Smooth muscle cell (in vitro differentiated cells): Measurements from ENCODE around the gene EDIL3. TPM values are rescaled to one million over a fixed set of nuclear protein-coding genes. Genes with fewer than 3 reads are reported as not detected.

Source experiments
- DNase-seq: peaks from one replicate; lab custom pipeline; 2025; ENCODE audit not compliant: unreplicated experiment; lab: John Stamatoyannopoulos, UW
- H2AFZ ChIP-seq: fragments of 200-600 bp; sonication (generic); 2 replicates; pipeline ENCODE4 v1.6.0; 2016; ENCODE audit warnings: antibody characterized with exemption, low read depth, mild to moderate bottlenecking
- H3F3A ChIP-seq: fragments of 200-600 bp; sonication (generic); 2 replicates; pipeline ENCODE4 v1.6.0; 2017; ENCODE audit warnings: antibody characterized with exemption, low read depth
- H3K27ac ChIP-seq: fragments of 200-600 bp; sonication (generic); 2 replicates; pipeline ENCODE4 v1.5.1; 2016; ENCODE audit warnings: low read depth, mild to moderate bottlenecking
- H3K27me3 ChIP-seq: fragments of 200-600 bp; sonication (generic); 2 replicates; pipeline ENCODE4 v1.6.1; 2016; ENCODE audit warnings: low read depth, mild to moderate bottlenecking
- H3K36me3 ChIP-seq: fragments of 200-600 bp; sonication (generic); 2 replicates; pipeline ENCODE4 v1.5.1; 2016; ENCODE audit warnings: low read depth
- H3K4me1 ChIP-seq: fragments of 200-600 bp; sonication (generic); 2 replicates; pipeline ENCODE4 v1.5.1; 2016; ENCODE audit warnings: low read depth
- H3K4me2 ChIP-seq: fragments of 200-600 bp; sonication (generic); 2 replicates; pipeline ENCODE4 v1.6.0; 2016; ENCODE audit warnings: mild to moderate bottlenecking
- H3K4me3 ChIP-seq: fragments of 200-600 bp; sonication (generic); 2 replicates; pipeline ENCODE4 v1.5.1; 2016; ENCODE audit warnings: mild to moderate bottlenecking
- H3K79me2 ChIP-seq: fragments of 200-600 bp; sonication (generic); 2 replicates; pipeline ENCODE4 v1.6.0; 2016; ENCODE audit warnings: low read depth, mild to moderate bottlenecking
- H3K9ac ChIP-seq: fragments of 200-600 bp; sonication (generic); 2 replicates; pipeline ENCODE4 v1.6.0; 2016; ENCODE audit warnings: low read depth
- H3K9me3 ChIP-seq: fragments of 200-600 bp; sonication (generic); replicated peaks from 2 replicates; pipeline ENCODE4 v1.5.1; 2016; ENCODE audit warnings: low read depth
- H4K20me1 ChIP-seq: fragments of 200-600 bp; sonication (generic); 2 replicates; pipeline ENCODE4 v1.6.0; 2016; ENCODE audit warnings: low read depth
- whole genome bisulfite sequencing: methylation state at CpG from one replicate; pipeline ENCODE4 v1.1.7; 2016; ENCODE audit warnings: low lambda C conversion rate; 5-methylcytosine and 5-hydroxymethylcytosine counted together
- polyA plus RNA-seq: library from polyadenylated mRNA; unstranded; fragments of >200 nt; fragmentation: Nextera tagmentation; extraction: Ambion mirVana; gene quantifications from 2 replicates; pipeline ENCODE4 v1.2.1, GENCODE V29; 2016
- total RNA-seq: library from RNA; depleted of rRNA; stranded (reverse); fragments of >200 nt; gene quantifications from 2 replicates; pipeline ENCODE4 v1.2.3, GENCODE V29; 2014
- TF ChIP-seq, protein P1 (sequence below): fragments of 200-600 bp; sonication (generic); IDR thresholded peaks from 2 replicates; pipeline ENCODE4 v1.5.1; 2017; ENCODE audit warnings: borderline replicate concordance, mild to moderate bottlenecking, antibody characterized with exemption; ENCODE audit not compliant: insufficient read depth, poor library complexity, severe bottlenecking

EDIL3 gene
- total and polyA plus RNA-seq, 2 experiments from 2014 or later: 98.4 to 119 TPM

DNA sequence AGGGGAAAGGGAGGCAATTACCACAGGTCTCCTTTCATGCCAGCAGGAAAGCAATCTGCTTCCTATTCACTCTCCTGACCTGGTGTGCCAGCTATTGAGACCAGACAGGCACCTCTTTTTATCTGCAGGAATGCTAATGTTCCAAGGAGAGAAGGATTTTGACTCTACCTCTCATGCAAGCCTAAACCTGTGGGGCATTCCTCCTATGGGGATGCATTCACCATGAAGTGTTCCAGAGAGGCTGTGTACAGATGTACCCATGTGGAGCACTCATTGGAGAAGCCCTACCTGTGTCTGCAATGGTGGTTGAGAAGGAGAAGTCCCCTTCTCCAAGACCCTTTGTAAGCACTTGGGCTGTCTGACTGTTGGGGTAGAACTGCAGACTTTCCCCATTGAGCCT lies 45.4 kb upstream of the EDIL3 start:
- H3K27ac ChIP-seq: no peak overlapping the region
- no peak for DNase-seq
- TF ChIP-seq, protein P1, sequence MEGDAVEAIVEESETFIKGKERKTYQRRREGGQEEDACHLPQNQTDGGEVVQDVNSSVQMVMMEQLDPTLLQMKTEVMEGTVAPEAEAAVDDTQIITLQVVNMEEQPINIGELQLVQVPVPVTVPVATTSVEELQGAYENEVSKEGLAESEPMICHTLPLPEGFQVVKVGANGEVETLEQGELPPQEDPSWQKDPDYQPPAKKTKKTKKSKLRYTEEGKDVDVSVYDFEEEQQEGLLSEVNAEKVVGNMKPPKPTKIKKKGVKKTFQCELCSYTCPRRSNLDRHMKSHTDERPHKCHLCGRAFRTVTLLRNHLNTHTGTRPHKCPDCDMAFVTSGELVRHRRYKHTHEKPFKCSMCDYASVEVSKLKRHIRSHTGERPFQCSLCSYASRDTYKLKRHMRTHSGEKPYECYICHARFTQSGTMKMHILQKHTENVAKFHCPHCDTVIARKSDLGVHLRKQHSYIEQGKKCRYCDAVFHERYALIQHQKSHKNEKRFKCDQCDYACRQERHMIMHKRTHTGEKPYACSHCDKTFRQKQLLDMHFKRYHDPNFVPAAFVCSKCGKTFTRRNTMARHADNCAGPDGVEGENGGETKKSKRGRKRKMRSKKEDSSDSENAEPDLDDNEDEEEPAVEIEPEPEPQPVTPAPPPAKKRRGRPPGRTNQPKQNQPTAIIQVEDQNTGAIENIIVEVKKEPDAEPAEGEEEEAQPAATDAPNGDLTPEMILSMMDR: no peak

DNA sequence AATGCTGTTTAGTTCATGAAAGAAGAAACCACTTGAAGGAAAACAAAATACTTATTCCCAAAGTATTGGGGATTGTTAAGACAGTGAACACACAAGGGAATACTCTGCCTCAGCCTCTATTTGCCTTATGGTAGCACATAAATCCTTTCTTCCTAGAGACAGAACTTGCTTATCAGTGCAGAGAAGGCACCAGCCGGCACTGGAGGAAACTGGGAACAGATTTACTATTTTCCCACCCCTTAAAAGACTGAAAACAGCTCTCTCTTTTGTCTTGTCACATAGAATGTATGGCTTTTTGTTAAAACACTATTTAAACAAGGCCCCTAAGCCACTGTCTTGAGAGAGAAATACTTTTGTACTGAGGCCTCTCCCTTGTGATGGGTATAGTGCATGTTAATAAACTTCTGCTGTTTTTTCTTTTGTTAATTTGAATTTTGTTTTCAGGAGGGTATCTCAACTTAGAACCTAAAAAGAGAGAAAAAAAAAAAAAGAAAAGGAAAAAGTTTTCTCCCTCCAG lies 40.7 kb upstream of the EDIL3 start:
- no peaks in the 10 kb centered on the region for H3K27me3 ChIP-seq
- H3K79me2 ChIP-seq: no peaks in the 10 kb centered on the region
- H3K4me1 ChIP-seq: peaks cover 7% of the 10 kb centered on the region
- no peak overlapping the region for H3K9ac ChIP-seq
- H3K4me3 ChIP-seq: no peak overlapping the region
- TF ChIP-seq, protein P1: no peak
- H3K27ac ChIP-seq: peak overlapping the region; percentile 16
- H3K9me3 ChIP-seq: no peaks in the 10 kb centered on the region
- no peaks in the 10 kb centered on the region for H4K20me1 ChIP-seq
- H3F3A ChIP-seq: no peaks in the 10 kb centered on the region
- 0% methylated on average over 1 of the region's 1 CpG for WGBS
- peak overlapping the region; percentile 98 for H2AFZ ChIP-seq
- H3K36me3 ChIP-seq: no peaks in the 10 kb centered on the region
- DNase-seq: no peak
- no peak overlapping the region for H3K4me2 ChIP-seq

More for the DNA sequence above, 45.4 kb upstream of the EDIL3 start:
- Histone ChIP-seq H4K20me1 (no peaks in the 10 kb centered on the region), H3K4me3 (no peak overlapping the region), H3K4me1 (peaks cover 15% of the 10 kb centered on the region), H3K4me2 (no peak overlapping the region), H3F3A (peaks cover 2% of the 10 kb centered on the region), H3K9me3 (no peaks in the 10 kb centered on the region), H3K9ac (no peak overlapping the region), H3K36me3 (no peaks in the 10 kb centered on the region), H3K27me3 (no peaks in the 10 kb centered on the region), H3K79me2 (no peaks in the 10 kb centered on the region), H2AFZ (no peak overlapping the region)

DNA sequence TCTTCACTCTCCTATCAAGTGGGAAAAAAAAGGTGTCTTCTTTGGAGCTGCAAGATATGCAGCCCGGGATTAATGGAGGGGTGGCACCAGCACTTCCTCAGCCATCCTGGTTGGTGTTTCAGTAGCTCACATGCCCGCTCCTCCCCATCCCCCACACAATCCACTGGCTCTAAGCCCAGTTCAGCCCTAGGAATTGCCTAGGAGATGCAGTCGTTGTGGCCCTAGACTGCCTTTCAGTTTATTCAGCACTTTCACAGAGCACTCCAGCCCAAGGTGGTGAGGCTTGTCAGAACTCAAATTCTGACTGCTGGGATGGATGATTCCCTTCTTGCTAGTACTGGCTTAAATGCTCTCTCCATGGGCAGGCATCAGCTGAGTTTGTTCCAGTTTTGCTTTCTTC lies 35.1 kb upstream of the EDIL3 start:
- no peaks in the 10 kb centered on the region for H3K4me1 ChIP-seq
- H3K79me2 ChIP-seq: no peaks in the 10 kb centered on the region
- H3K36me3 ChIP-seq: no peaks in the 10 kb centered on the region
- H3F3A ChIP-seq: no peaks in the 10 kb centered on the region
- H2AFZ ChIP-seq: no peak overlapping the region
- H3K27ac ChIP-seq: no peak overlapping the region
- H4K20me1 ChIP-seq: no peaks in the 10 kb centered on the region
- no peaks in the 10 kb centered on the region for H3K9me3 ChIP-seq
- no peak overlapping the region for H3K4me2 ChIP-seq
- H3K9ac ChIP-seq: no peak overlapping the region
- no peak for DNase-seq
- H3K4me3 ChIP-seq: no peak overlapping the region
- H3K27me3 ChIP-seq: no peaks in the 10 kb centered on the region
- TF ChIP-seq, protein P1: no peak
- 87% methylated on average over 3 of the region's 3 CpGs for WGBS

DNA sequence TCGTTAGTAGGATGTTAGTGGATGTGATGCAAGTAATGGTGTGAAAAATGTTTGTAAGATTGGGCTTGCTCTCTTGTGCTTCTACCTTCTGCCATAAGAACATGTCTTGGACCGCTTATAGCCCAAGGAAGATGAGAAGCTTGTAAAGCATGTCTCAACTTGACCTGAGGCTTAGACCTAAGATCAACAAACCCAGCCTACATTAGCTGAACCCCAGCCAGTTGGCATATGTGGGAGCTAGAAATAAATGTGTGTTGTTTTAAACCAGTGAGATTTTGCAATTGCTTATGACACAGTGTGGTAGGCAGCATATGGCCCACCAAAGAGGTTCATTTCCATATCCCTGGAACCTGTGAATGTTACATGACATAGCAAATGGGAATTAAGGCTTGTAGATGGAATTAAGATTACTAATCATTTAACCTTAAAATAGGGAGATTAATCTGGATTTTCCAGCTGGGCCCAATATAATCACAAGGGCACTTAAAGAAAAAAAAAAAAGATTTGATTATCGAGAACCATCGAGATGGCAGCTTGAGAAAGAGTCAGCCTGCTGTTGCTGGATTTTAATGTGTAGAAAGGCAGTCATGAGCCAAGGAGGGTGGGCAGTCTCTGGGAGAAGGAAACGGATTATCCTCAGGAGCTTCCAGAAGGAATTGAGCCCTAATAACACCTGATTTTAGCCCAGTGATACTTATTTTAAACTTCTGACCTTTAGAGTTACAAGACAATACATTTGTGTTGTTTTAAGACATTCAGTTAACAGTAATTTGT lies 27.3 kb upstream of the EDIL3 start:
- H3K9me3 ChIP-seq: no peaks in the 10 kb centered on the region
- H3K4me2 ChIP-seq: no peak overlapping the region
- H3K27ac ChIP-seq: no peak overlapping the region
- WGBS: 93% methylated on average over 5 of the region's 5 CpGs
- H3K4me1 ChIP-seq: no peaks in the 10 kb centered on the region
- H3K79me2 ChIP-seq: no peaks in the 10 kb centered on the region
- H3K4me3 ChIP-seq: no peak overlapping the region
- H3K36me3 ChIP-seq: no peaks in the 10 kb centered on the region
- no peaks in the 10 kb centered on the region for H3F3A ChIP-seq
- H3K9ac ChIP-seq: no peak overlapping the region
- DNase-seq: no peak
- no peak overlapping the region for H2AFZ ChIP-seq
- no peaks in the 10 kb centered on the region for H3K27me3 ChIP-seq
- TF ChIP-seq, protein P1: no peak
- H4K20me1 ChIP-seq: no peaks in the 10 kb centered on the region
